Neural cell (in vitro differentiated cells): ENCODE results near the gene TIAM2.

ENCODE experiments used
- EZH2 ChIP-seq: fragments of 200-600, 300-800 bp; shearing (Covaris generic), sonication (generic); IDR thresholded peaks from 2 replicates; pipeline ENCODE4 v1.6.1; 2014; ENCODE audit warnings: antibody characterized with exemption, low read length, borderline replicate concordance, mild to moderate bottlenecking; ENCODE audit not compliant: insufficient read depth, poor library complexity, severe bottlenecking
- POLR2AphosphoS5 ChIP-seq: IDR thresholded peaks from 2 replicates; pipeline ENCODE4 v1.6.1; 2012
- RAD21 ChIP-seq: fragments of 450-650 bp; conservative IDR thresholded peaks from 2 replicates; pipeline ENCODE4 v1.6.1; 2014; ENCODE audit warnings: antibody characterized with exemption, mild to moderate bottlenecking, moderate library complexity
- SMC3 ChIP-seq: fragments of 450-650 bp; conservative IDR thresholded peaks from 2 replicates; pipeline ENCODE4 v1.6.1; 2014; ENCODE audit warnings: antibody characterized with exemption, mild to moderate bottlenecking, moderate library complexity; ENCODE audit not compliant: poor library complexity
- TF ChIP-seq, protein P1 (sequence below): fragments of 450-650 bp; IDR thresholded peaks from 2 replicates; pipeline ENCODE4 v1.5.1; 2014; ENCODE audit warnings: antibody characterized with exemption, mild to moderate bottlenecking, moderate library complexity; ENCODE audit not compliant: poor library complexity, severe bottlenecking

GRCh38 chr6:155078331-155078745 lies 83.2 kb downstream of the TIAM2 start:
- no peak for TF ChIP-seq EZH2
- TF ChIP-seq, protein P1, sequence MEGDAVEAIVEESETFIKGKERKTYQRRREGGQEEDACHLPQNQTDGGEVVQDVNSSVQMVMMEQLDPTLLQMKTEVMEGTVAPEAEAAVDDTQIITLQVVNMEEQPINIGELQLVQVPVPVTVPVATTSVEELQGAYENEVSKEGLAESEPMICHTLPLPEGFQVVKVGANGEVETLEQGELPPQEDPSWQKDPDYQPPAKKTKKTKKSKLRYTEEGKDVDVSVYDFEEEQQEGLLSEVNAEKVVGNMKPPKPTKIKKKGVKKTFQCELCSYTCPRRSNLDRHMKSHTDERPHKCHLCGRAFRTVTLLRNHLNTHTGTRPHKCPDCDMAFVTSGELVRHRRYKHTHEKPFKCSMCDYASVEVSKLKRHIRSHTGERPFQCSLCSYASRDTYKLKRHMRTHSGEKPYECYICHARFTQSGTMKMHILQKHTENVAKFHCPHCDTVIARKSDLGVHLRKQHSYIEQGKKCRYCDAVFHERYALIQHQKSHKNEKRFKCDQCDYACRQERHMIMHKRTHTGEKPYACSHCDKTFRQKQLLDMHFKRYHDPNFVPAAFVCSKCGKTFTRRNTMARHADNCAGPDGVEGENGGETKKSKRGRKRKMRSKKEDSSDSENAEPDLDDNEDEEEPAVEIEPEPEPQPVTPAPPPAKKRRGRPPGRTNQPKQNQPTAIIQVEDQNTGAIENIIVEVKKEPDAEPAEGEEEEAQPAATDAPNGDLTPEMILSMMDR = no peak
- no peak for TF ChIP-seq RAD21
- TF ChIP-seq SMC3 = no peak
- no peak for TF ChIP-seq POLR2AphosphoS5
